Fibroblast of mammary gland (primary cell): ENCODE measurements around the gene WNT10A.

Experiments
- DNase-seq: peaks from one replicate; pipeline ENCODE4 v3.0.0-alpha.2; 2010; ENCODE audit warnings: low read depth
- H3K4me3 ChIP-seq: 2 replicates; pipeline ENCODE4 v1.5.1; 2011; ENCODE audit warnings: low read depth, mild to moderate bottlenecking, low read length, moderate library complexity; ENCODE audit not compliant: control insufficient read depth
- CTCF ChIP-seq: conservative IDR thresholded peaks from 2 replicates; pipeline ENCODE4 v1.5.1; 2011; ENCODE audit warnings: low read depth, low read length, inconsistent platforms; ENCODE audit not compliant: control insufficient read depth, insufficient read depth

The WNT10A gene

GRCh38 chr2:218870984-218871344, 9.7 kb upstream of the WNT10A start:
- TF ChIP-seq CTCF: no peak
- no peak for DNase-seq
- H3K4me3 ChIP-seq: no peak overlapping the region

GRCh38 chr2:218871345-218872302, 9.0 kb upstream of the WNT10A start:
- no peak for TF ChIP-seq CTCF
- no peak for DNase-seq
- H3K4me3 ChIP-seq: no peak overlapping the region

- DNase-seq: no peak
- H3K4me3 ChIP-seq: no peak overlapping the region
- no peak for TF ChIP-seq CTCF
Measured at GRCh38 chr2:218872645-218873358, 7.8 kb upstream of the WNT10A start.

GRCh38 chr2:218873359-218874194, 7.1 kb upstream of the WNT10A start:
- DNase-seq: no peak
- H3K4me3 ChIP-seq: no peak overlapping the region
- no peak for TF ChIP-seq CTCF

- no peak for TF ChIP-seq CTCF
- no peak for DNase-seq
- no peak overlapping the region for H3K4me3 ChIP-seq
Measured at GRCh38 chr2:218875692-218876246, 4.9 kb upstream of the WNT10A start.
